Mucosa of stomach (tissue), 1 donor: ENCODE data around the gene RUVBL2.

ENCODE experiments used
- H3K27me3 ChIP-seq: one replicate; pipeline ENCODE4 v1.7.0; 2013; ENCODE audit warnings: mild to moderate bottlenecking, low read length; ENCODE audit not compliant: control insufficient read depth, insufficient read depth
- H3K36me3 ChIP-seq: one replicate; pipeline ENCODE4 v1.7.0; 2013; ENCODE audit warnings: low read length; ENCODE audit not compliant: control insufficient read depth, insufficient read depth
- H3K4me1 ChIP-seq: one replicate; pipeline ENCODE4 v1.7.0; 2013; ENCODE audit warnings: mild to moderate bottlenecking, low read length; ENCODE audit not compliant: control insufficient read depth, insufficient read depth
- H3K4me3 ChIP-seq: one replicate; pipeline ENCODE4 v1.7.0; 2013; ENCODE audit warnings: low read length
- H3K9ac ChIP-seq: one replicate; pipeline ENCODE4 v1.7.0; 2013; ENCODE audit warnings: mild to moderate bottlenecking, low read length, moderate library complexity
- H3K9me3 ChIP-seq: one replicate; pipeline ENCODE4 v1.7.0; 2013; ENCODE audit warnings: mild to moderate bottlenecking, low read length, moderate library complexity; ENCODE audit not compliant: control insufficient read depth
- donor health status: Pancreatic carcinoma.

The RUVBL2 gene

DNA sequence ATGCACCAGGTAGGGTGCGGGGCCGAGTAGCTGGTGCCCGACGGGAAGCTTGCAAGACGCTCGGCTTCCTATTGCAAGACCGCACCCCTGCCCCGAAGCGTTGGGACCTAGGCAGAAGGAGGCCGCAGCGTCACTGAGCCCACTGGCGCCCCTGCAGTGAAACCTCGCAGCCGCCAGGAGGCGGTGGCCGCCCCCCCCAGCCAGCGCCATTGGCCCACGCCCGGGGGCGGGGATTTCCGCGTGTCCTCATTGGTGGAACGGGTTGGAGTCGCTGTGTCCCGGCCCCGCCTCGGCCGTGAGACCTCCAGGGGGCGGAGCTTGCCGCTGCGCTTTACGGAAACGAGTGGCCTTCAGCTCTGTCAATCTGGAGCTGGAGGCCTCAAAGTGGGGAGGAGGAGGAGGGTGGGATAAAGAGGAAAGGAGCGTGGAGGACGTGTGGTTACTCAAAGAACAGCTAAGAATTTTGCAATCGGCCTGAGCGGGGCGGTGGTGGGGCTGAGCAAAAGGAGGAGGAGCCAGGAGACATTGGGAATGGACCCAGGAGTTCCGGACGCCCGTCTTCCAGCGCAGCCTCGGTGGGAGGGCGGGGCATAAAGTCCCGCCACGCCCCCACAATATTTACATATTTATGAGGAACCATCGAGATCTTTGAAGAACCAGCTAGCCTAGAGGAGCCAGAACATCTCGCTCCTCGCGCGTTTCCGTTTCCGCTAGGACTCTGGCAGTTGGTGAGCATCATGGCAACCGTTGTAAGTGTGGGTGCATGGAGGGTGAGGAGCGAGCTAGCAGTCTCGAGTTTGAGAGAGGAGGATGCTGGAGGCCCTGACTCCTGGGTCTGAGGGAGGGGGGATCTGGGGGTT, at the start of gene RUVBL2, which contains the start of gene GYS1:
Gene RUVBL2, plus strand, starts transcription at position 713 of the 860 bp plus-strand sequence. Its CDS starts 25 bp downstream, at position 738.
Gene GYS1, minus strand, starts transcription at position 135 of the 860 bp plus-strand sequence. CDS start 197 bp downstream, outside the sequence.
- Histone ChIP-seq H3K4me1 (peaks cover 9% of the 10 kb centered on the region), H3K9me3 (no peaks in the 10 kb centered on the region), H3K9ac (peak within 1 kb of the TSS; percentile 98), H3K36me3 (no peaks in the 10 kb centered on the region), H3K4me3 (peak within 1 kb of the TSS; percentile 98), H3K27me3 (no peaks in the 10 kb centered on the region)

GRCh38 chr19:48945415-48945814, 48.3 kb upstream of the RUVBL2 start:
- Histone ChIP-seq H3K4me1 (peaks cover 3% of the 10 kb centered on the region), H3K36me3 (no peaks in the 10 kb centered on the region), H3K27me3 (no peaks in the 10 kb centered on the region)

DNA sequence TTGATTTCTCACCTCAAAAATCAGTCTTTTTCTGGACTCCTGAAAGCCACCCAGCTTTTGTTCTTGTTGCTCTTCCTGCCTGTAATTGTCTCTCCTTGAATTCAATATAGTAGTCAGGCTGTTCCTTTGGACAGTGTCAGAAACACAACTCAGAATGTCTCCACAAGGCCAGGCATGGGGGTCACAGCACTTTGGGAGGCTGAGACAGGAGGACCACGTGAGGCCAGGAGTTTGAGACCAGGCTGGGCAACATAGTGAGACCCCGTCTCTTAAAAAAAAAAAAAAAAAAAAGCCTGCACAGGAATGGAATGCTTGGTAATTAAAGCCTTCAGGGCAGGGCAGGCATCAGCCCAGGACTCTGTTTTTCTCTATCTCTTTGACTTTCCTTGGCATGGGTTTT, 47.9 kb upstream of the RUVBL2 start:
- H3K9me3 ChIP-seq = no peaks in the 10 kb centered on the region
- H3K4me3 ChIP-seq = no peak overlapping the region
- no peaks in the 10 kb centered on the region for H3K36me3 ChIP-seq
- H3K4me1 ChIP-seq = peaks cover 3% of the 10 kb centered on the region
- no peak overlapping the region for H3K9ac ChIP-seq
- H3K27me3 ChIP-seq = no peaks in the 10 kb centered on the region

More at GRCh38 chr19:48945415-48945814, 48.3 kb upstream of the RUVBL2 start:
- Histone ChIP-seq H3K4me3 (no peak overlapping the region), H3K9me3 (no peaks in the 10 kb centered on the region), H3K9ac (no peak overlapping the region)

DNA sequence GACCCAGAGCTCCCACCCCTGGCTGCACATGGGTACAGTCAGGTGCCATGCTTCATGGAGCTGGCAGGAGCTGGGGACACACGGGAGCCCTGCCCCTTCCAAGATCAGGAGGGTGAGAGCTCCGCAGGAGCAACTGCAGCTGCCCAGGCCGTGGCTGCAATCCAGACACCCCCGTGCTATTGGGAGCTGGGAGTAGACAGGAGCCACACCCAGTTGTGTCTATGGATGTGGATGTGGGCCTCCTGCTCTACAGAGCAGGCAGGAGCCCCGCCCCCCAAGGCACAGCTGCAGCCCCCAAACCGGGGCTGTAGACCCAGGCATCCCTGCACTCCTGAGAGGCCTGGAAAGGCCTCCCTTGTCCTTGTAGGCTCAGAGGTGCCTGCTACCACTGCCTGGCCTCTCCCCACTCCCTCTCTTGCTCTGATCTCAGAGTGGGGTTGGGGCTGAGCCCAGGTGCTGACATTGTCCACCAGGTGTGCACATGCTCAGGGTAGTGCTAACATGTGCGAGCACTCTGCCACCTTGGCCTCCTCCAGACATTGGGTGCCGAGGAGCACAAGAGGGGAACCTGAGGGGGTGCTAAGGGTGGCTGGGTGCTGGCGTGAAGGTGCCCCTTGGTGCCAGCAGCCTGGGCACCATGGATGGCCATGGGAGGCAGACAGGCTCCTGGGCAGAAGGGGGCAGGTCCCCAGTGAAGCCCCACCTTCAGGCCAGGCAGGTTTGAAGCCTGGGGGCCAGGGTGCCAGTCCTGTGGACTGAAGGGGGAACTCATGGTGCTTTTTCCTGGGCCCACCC, 47.0 kb upstream of the RUVBL2 start:
- Histone ChIP-seq H3K27me3 (no peaks in the 10 kb centered on the region), H3K9ac (no peak overlapping the region), H3K9me3 (no peaks in the 10 kb centered on the region), H3K4me1 (peaks cover 11% of the 10 kb centered on the region), H3K4me3 (no peak overlapping the region), H3K36me3 (no peaks in the 10 kb centered on the region)

- no peak overlapping the region for H3K4me3 ChIP-seq
- H3K4me1 ChIP-seq = peaks cover 12% of the 10 kb centered on the region
- no peaks in the 10 kb centered on the region for H3K9me3 ChIP-seq
- H3K36me3 ChIP-seq = no peaks in the 10 kb centered on the region
- no peak overlapping the region for H3K9ac ChIP-seq
- no peaks in the 10 kb centered on the region for H3K27me3 ChIP-seq
Measured at GRCh38 chr19:48947258-48947542, 46.5 kb upstream of the RUVBL2 start.

GRCh38 chr19:48950159-48950558, 43.5 kb upstream of the RUVBL2 start:
- Histone ChIP-seq H3K27me3 (no peaks in the 10 kb centered on the region), H3K36me3 (no peaks in the 10 kb centered on the region), H3K9me3 (no peaks in the 10 kb centered on the region), H3K9ac (no peak overlapping the region), H3K4me1 (peaks cover 21% of the 10 kb centered on the region), H3K4me3 (no peak overlapping the region)

DNA sequence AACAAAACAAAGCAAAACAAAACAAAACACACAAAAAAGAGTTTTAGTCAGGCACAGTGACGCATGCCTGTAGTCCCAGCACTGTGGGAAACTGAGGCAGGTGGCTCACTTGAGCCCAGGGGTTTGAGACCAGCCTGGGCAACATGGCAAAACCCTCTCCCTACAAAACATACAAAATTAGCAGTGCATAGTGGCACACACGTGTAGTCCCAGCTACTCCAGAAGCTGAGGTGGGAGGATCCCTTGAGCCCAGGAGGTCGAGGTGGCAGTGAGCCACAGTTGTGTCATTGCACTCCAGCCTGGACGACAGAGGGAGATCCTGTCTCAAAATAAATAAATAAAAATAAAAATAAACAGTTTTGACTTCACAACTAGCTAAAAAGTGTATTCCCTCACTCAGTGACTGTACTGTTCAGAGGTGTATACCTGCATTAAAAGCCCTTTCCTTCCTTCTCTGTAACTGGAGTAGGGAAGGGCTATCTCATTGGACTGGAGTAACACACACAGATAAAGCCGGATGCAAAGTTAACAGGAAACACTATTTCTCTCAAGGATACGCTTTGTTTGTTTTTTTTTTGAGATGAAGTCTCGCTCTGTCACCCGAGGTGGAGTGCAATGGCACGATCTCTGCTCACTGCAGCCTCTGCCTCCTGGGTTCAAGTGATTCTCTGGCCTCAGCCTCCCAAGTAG, 42.7 kb upstream of the RUVBL2 start:
- Histone ChIP-seq H3K4me1 (peaks cover 29% of the 10 kb centered on the region), H3K27me3 (no peaks in the 10 kb centered on the region), H3K9ac (no peak overlapping the region), H3K4me3 (no peak overlapping the region), H3K36me3 (no peaks in the 10 kb centered on the region), H3K9me3 (no peaks in the 10 kb centered on the region)

DNA sequence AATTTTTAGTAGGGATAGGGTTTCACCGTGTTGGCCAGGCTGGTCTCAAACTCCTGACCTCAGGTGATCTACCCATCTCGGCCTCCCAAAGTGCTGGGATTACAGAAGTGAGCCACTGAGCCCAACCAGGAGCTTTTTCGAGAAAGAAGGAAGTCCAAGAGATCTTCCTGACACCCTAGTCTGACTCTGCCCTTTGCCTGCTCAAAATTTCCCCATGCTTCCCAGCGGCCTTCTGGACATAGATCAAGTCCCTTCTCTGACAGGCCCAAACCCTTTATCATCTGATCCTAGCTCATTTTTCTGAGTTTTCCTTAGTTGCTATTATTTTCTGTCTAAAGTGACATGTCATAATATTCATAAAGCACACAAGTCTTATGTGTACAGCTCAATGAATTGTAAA, 40.5 kb upstream of the RUVBL2 start:
- no peak overlapping the region for H3K4me3 ChIP-seq
- H3K27me3 ChIP-seq = no peaks in the 10 kb centered on the region
- peaks cover 30% of the 10 kb centered on the region for H3K4me1 ChIP-seq
- no peaks in the 10 kb centered on the region for H3K36me3 ChIP-seq
- no peak overlapping the region for H3K9ac ChIP-seq
- no peaks in the 10 kb centered on the region for H3K9me3 ChIP-seq

- Histone ChIP-seq H3K27me3 (no peaks in the 10 kb centered on the region), H3K9me3 (no peaks in the 10 kb centered on the region), H3K4me3 (peak overlapping the region; percentile 97), H3K4me1 (peaks cover 30% of the 10 kb centered on the region), H3K36me3 (no peaks in the 10 kb centered on the region), H3K9ac (peak overlapping the region; percentile 13)
Measured at GRCh38 chr19:48953990-48954594, 39.6 kb upstream of the RUVBL2 start.

DNA sequence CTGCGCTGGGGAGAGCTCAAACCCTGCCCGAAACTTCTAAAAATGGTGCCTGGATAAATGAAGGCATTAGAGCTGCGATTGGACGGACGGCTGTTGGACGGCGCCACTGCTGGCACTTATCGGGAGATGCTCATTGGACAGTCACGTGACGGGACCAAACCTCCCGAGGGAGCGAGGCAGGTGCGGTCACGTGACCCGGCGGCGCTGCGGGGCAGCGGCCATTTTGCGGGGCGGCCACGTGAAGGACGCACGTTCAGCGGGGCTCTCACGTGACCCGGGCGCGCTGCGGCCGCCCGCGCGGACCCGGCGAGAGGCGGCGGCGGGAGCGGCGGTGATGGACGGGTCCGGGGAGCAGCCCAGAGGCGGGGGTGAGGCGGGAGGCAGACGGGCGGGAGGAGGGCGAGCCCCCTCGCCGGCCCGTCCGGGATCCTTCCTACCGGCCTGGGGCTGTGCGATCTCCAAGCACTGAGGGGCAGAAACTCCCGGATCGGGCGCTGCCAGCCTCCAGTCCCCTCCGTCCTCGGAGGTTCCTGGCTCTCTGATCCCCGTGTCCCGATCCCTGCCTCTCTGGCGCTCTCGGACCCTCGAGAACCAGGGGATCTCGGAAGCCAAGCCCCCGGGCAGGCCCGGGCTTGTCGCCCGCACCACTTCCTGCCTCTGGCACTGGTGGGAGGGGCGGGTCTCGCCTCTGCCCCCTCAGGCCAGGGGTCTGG, 38.9 kb upstream of the RUVBL2 start, which contains the start of gene BAX:
Gene BAX, plus strand, starts transcription at position 281 of the 713 bp plus-strand sequence. Its CDS starts 54 bp downstream, at position 335.
- peak within 1 kb of the TSS; percentile 94 for H3K9ac ChIP-seq
- H3K36me3 ChIP-seq = no peaks in the 10 kb centered on the region
- H3K9me3 ChIP-seq = no peaks in the 10 kb centered on the region
- no peaks in the 10 kb centered on the region for H3K27me3 ChIP-seq
- peak within 1 kb of the TSS; percentile 97 for H3K4me3 ChIP-seq
- H3K4me1 ChIP-seq = peaks cover 30% of the 10 kb centered on the region

DNA sequence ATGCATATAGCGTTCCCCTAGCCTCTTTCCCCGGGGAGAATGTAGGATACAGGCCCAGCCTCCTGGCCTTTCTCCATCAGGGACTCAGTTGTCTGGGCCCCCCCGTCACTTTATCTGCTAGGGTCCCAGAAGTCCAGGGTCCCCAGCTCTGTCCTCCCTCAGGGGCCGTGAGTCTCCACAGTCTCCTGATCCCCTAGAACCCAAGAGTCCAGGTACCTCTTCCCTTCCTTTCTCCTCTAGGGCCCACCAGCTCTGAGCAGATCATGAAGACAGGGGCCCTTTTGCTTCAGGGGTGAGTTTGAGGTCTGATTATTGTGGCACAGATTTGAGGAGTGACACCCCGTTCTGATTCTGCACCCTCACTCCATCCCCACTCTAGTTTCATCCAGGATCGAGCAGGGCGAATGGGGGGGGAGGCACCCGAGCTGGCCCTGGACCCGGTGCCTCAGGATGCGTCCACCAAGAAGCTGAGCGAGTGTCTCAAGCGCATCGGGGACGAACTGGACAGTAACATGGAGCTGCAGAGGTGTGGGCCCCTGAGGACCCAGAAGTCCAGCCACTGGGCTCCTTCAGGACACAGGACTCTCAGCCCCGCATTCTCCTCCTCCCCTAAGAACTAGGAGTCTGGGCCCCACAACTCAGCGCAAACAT, 38.3 kb upstream of the RUVBL2 start:
- no peaks in the 10 kb centered on the region for H3K36me3 ChIP-seq
- peak overlapping the region; percentile 94 for H3K9ac ChIP-seq
- no peaks in the 10 kb centered on the region for H3K9me3 ChIP-seq
- H3K4me3 ChIP-seq = peak overlapping the region; percentile 97
- peaks cover 32% of the 10 kb centered on the region for H3K4me1 ChIP-seq
- no peaks in the 10 kb centered on the region for H3K27me3 ChIP-seq
